Germinal center (tissue), 1 donor: Measurements from ENCODE around the gene SHFL.
A peak's percentile ranks its signal among the peaks of the same experiment; 100 is the strongest.

Source experiments
- DNase-seq: peaks from one replicate; pipeline ENCODE4 v3.0.0; 2012; ENCODE audit warnings: mixed read lengths, low spot score

Gene SHFL

GRCh38 chr19:10087296-10088061, 1.4 kb downstream of the SHFL start:
- DNase-seq, result no peak

DNA sequence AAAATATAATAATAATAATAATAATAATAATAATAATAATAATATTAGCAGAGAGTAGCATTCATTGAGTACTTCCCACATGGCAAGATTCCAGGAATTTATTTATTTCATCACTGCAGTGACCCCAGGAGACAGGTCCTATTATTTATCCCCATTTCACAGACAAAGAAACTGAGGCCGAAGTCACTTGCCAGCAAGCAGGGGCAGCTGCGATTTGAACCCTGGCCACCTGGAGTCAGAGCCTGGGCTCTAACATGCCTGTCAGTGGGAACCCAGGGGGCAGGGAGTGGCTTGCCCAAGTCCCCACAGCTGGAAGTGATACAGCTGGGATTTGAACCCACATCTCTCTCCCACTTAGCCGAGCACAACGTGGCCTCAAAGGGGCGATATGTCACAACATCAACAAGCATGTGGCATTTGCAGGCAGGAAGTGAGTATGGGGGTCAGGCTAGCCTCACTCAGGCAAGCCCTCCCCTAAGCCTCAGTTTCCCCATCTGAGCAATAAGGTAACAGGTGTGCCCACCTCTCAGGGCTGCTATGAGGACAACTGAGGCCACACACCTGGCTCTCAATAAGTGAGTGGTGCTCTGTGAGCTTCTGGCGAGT, 2.9 kb downstream of the SHFL start:
- no peak for DNase-seq

DNA sequence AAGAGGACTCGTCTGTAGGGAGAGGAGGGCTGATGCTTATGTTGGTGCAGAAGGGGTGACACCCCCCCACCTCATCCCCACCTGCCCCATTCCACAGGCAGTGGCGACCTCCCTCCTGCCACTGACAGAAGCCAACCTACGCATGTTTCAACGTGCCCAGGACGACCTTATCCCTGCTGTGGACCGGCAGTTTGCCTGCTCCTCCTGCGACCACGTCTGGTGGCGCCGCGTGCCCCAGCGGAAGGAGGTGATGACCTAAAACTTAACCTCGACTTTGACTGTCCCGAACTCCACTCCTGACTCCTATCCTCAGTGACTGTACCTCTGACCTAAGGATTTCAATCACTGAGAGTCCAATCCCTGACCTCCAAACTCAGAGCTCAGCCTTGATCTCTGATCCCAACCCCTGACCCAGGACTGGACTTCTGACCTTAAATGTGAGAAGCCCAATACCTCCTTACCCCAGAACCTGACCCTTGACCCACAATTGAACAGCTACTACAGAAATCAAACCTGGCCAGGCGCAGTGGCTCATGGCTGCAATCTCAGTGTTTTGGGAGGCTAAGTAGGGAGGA, 3.8 kb downstream of the SHFL start:
- DNase-seq, result no peak

DNA sequence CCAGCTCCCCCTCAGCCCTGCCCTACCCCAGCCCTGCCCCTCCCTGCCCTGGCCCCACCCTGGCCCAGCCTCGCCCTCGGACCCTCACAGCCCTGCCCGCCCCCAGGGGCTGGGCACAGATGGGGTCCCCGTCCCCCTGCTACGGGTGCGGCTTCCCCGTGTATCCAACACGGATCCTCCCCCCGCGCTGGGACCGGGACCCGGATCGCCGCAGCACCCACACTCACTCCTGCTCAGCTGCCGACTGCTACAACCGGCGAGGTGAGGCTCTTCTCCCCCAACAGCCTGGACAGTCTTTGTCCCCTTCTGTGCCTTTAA, 5.2 kb downstream of the SHFL start:
- no peak for DNase-seq

GRCh38 chr19:10091895-10092641, 6.0 kb downstream of the SHFL start:
- peak; percentile 44 for DNase-seq

GRCh38 chr19:10092648-10093294, 6.7 kb downstream of the SHFL start:
- DNase-seq, result no peak

DNA sequence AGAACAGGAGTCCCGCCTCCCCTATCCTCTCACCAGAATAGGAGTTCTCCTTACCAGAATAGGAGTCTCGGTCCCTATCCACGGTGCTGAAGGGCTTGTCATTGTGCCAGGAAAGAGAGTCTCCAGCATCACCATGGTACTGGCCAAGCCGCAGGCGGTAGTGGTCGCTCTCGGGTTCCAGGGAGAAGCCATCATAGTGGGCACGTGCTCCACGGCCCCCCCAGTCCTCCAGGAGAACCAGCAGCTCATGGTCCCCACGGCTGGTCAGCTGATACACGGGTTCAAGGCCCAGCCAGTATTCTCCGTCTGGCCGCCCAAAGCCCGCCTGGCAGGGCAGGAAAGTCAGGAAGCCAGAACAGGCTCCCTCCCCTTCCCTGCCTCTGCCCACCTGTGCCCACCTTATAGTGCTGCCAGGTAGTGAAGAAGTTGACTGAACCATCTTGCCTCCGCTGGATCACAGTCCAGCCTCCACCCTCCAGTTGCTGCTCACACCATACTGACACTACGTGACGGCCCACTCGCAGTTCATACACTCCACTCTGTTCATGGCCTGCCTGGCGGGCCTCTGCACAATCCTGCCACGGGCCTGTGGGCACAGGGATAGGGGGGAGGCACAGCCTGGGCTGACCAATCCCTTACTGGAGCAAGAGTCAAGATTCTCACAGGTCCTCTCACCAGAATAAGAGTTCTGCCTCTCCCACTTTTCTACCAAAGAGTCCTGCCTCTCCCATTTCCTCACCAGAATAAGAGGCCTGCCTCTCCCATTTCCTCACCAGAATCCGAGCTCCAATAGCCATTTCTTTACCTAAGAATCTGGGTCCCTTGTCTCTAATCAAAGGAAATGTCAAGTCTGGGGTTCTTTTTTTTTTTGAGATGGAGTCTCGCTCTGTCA, 7.4 kb downstream of the SHFL start:
- DNase-seq, result no peak

GRCh38 chr19:10095622-10095947, 9.5 kb downstream of the SHFL start:
- DNase-seq, result no peak

DNA sequence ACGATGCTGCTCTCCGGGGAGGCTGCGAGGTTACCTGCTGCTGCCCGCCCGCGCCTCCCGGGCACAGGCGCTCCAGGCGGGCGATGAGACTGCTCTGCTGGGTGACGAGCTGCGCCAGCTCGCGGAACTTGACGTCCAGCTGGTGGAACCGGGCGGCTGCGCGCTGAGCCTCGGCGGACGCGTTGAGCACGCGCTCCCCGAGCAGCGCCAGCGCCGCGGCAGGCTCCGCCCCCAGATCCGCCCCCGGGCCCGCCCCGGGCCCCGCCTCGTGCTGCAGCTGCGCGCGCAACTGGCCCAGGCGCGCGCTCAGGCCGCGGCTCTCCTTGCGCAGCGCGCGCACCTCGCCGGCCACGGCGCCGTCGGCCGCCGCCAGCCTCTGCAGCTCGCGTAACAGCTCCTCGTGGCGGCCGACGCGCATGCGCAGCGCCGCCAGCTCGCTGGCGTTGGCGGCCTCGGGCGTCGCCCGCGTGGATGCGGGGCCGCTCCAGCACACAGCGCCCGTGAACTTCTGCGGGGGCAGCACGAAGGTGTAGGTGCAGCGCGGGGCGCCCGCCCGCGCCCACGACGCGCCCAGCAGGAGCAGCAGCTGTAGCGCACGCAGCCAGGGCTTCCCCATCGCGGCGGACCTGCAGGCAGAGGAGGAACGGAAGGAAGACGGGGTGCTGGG, 10.0 kb downstream of the SHFL start:
- peak; percentile 99 for DNase-seq

- no peak for DNase-seq
Measured at GRCh38 chr19:10096615-10096963, 10.5 kb downstream of the SHFL start.

- DNase-seq, result no peak
Measured at GRCh38 chr19:10100163-10100785, 14.2 kb downstream of the SHFL start.

DNA sequence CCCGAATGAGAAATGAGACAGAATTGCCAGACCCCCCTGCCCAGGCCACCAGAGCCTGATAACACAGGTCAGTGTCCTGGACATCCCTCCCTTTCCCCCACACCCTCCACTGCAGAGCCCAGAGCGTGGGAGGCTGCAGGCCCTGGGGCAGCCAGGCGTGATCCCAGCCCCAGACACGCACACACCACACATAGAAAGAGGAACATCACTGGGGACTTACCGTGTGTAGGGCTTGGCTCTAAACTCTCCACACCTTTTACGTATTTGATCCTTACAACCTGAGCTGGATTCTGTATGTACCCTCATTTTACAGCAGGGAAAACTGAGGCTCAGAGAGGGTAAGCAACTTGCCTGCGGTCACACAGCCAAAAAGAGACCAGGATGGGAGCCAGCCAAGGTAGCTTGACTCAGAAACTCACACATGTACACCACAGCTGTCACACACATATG, 16.7 kb downstream of the SHFL start:
- DNase-seq, result peak; percentile 82

DNA sequence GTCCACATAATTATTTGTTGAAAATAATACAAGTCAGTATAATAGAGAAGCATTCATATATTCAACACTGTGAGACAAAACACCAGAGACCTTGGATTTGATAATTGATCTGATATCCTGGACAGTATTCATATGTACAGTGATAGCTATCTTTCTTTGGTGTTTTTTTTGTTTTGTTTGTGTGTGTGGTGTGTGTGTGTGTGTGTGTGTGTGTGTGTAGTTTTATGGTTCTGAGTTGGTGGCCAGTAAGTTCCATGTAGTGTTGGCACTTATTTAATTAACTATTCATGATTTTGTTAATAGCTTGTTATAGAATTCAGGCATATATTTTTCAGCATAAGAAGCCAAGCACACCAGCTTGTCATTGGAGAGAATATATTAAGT, 18.0 kb downstream of the SHFL start:
- no peak for DNase-seq

DNA sequence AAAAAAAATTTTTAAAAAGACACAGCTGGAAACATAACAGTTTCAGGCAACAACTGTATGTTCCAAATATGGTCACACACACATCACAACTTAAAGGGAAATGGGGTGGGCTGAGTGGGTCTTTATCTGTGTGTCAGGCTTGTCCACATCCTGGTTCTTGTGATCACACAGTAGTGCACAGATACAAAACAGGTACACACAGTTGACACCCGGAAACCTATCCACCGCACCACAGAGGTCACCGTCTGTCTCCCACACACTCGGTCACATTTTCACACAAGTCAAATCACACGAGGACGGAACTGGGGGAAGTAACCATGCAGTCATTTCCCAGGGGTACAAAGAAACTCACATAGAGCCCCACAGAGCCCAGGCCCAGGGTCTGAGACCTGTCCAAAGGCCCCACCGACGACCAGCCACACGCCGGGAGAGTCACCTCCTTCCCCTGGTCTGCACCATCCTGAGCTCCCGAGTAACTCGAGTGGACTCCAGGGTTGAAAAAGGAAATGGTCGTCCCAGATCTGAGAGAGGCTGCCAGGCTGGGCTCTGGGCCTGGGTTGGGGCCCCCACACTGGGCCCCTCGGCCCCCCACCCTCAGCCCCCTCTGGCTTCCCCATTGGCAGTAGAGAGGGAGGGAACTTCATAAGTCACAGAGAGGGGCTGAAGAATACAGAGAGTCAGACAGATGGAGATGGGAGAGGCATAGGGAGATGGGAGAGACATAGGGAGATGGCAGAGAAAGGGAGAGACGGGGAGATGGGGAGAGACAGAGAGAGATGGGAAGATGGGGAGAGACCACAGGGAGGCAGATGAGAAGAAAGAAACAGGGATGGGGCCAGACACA, 18.8 kb downstream of the SHFL start:
- peak; percentile 56 for DNase-seq

GRCh38 chr19:10105509-10106099, 19.5 kb downstream of the SHFL start:
- DNase-seq, result peak; percentile 45

- peak; percentile 98 for DNase-seq
Measured at GRCh38 chr19:10106100-10106936, 20.2 kb downstream of the SHFL start, which contains the start of gene PPAN. PPAN (plus strand) TSS chr19:10106362; CDS start chr19:10106395, 33 bp downstream.

GRCh38 chr19:10107254-10107653, 21.1 kb downstream of the SHFL start:
- DNase-seq, result no peak

GRCh38 chr19:10107817-10108367, 21.8 kb downstream of the SHFL start:
- no peak for DNase-seq
